ENCODE measurements around the gene TRIML2. TPM values are rescaled to one million over a fixed set of nuclear protein-coding genes. Genes with fewer than 3 reads are reported as not detected.

The TRIML2 gene
- total RNA-seq, 4 donors from 2014 or later, result not detected

DNA sequence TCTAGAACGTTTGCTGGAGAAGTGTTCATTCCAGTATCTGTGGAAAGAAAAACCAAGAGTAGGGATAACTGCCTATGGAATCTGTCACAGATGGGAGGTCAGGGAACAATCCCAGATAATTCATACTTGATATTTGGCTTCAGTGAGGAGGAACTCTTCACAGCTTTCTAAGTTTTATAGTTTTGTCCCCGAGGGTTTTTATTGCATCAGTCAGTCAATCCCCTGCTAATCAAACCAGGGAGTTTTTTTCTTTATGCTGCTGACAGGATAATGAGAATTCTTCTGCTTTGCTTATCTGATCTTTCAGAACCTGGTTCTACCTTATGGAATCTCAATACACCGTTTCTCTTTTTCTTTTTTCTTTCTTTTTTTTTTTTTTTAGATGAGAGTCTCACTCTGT is 633 bp upstream of the TRIML2 start:
- no peak for TF ChIP-seq CTCF (IDR thresholded peaks at IDR 0.05)
- DNase-seq (ENCODE audit: low spot score) (no peak), ATAC-seq (ENCODE audit: low FRiP score) (no peak)

DNA sequence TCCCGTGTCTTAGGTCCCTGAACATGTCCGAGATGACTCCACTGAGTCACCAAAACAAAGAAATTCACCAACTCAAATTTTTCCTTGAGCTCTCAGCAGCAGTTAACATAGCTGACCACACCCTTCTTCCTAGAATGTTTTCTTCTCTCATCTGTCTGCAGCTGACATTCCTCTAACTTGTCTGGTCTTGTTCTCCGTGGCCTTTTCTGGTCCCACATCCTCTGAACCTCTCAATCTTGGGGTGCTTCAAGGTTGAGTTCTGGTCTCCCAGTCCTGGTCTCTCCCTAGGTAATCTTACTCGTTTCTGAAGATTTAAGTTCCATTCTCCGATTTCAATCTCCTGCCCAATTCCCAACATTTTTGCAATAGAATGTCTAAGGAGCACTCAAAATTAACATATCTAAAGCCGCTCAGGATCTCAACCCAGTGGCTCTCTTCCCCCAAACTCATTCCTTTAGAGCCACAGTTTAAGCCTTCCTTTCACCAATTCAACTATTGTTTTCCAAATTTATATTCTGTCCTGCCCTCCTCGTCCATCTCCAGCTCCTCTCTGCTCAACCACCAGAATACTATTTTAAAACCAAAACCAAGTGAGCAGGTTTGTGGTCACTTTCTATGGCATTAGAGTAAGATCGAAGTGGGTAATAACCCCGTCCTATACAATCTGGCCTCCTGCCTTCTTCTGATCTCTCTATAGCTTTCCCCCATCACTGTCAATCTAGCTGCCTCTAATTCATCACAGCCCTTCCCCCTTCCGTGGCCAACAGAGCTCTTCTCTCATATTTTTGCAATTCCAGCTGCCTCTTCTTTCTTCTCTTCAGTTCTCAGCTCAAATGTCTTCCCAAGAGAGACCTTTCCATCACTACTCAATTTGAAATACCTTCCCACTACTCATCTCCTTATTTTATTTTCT is 1.2 kb downstream of the TRIML2 start:
- no peak for ATAC-seq (ENCODE audit: low FRiP score)
- no peak for DNase-seq (ENCODE audit: low spot score)
- TF ChIP-seq CTCF (IDR thresholded peaks at IDR 0.05), result no peak

- no peak for ATAC-seq (ENCODE audit: low FRiP score)
- no peak for DNase-seq (ENCODE audit: low spot score)
- TF ChIP-seq CTCF (IDR thresholded peaks at IDR 0.05), result no peak
Measured at GRCh38 chr4:188106454-188106853, 2.9 kb downstream of the TRIML2 start.

GRCh38 chr4:188092824-188093223 is 16.6 kb downstream of the TRIML2 start:
- no peak for TF ChIP-seq CTCF (IDR thresholded peaks at IDR 0.05)
- DNase-seq (ENCODE audit: low spot score), result no peak
- no peak for ATAC-seq (ENCODE audit: low FRiP score)

DNA sequence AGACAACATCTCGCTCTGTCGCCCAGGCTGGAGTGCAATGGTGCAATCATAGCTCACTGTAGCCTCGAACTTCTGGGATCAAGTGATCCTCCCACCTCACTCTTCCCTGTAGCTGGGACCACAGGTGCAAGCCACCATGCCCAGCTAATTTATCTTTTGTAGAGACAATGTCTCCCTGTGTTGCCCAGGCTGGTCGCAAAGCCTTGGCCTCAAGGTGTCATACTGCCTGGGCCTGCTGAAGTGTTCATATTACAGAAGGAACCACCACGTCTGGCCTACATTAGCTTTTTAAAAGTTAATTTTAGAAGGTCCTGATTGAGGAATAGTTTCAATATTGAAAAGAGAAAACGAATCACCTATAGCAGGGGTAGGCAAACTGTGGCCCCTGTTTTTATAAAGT is 22.5 kb downstream of the TRIML2 start:
- ATAC-seq (ENCODE audit: low FRiP score) (no peak), DNase-seq (ENCODE audit: low spot score) (no peak)
- no peak for TF ChIP-seq CTCF (IDR thresholded peaks at IDR 0.05)

DNA sequence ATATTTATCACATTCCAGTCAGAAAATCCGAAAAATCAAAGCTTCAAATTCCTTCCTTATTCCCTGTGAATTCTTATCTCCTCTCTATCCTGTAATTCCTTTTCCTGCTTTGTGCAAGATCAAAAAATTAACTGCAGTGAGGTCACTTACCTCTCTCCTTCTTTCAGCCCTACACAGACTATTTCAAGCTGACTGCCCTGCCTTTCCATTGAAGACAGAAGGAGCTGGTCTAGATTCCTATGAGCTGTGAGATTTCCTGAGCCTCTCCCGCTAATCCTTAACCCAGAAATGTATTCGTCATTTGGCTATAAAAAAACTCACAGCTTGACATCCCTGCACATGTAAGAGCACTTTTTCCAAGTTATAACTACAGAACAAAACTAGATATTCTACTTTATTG is 26.6 kb downstream of the TRIML2 start:
- DNase-seq (ENCODE audit: low spot score) (no peak), ATAC-seq (ENCODE audit: low FRiP score) (no peak)
- TF ChIP-seq CTCF (IDR thresholded peaks at IDR 0.05), result no peak

GRCh38 chr4:188078116-188078515 is 31.3 kb downstream of the TRIML2 start:
- no peak for ATAC-seq (ENCODE audit: low FRiP score)
- no peak for TF ChIP-seq CTCF (IDR thresholded peaks at IDR 0.05)
- no peak for DNase-seq (ENCODE audit: low spot score)

Data from omental fat pad (tissue), 4 donors.